Type B pancreatic cell (in vitro differentiated cells): ENCODE data around the gene CDC42BPA. TPM values are rescaled to one million over a fixed set of nuclear protein-coding genes. Genes with fewer than 3 reads are reported as not detected.

Source experiments
- DNase-seq: peaks from one replicate; pipeline ENCODE4 v3.0.0; 2021; ENCODE audit warnings: mixed read lengths; ENCODE audit not compliant: unreplicated experiment; ENCODE audit errors: extremely low spot score
- H3K27ac Mint-ChIP-seq: 2 replicates; pipeline ENCODE4 v1.8.0; 2021; ENCODE audit warnings: mild to moderate bottlenecking, mixed read lengths
- H3K27me3 Mint-ChIP-seq: 2 replicates; pipeline ENCODE4 v1.8.0; 2021; ENCODE audit warnings: mixed read lengths
- H3K36me3 Mint-ChIP-seq: 2 replicates; pipeline ENCODE4 v1.8.0; 2021; ENCODE audit warnings: mixed read lengths
- H3K4me1 Mint-ChIP-seq: one replicate; pipeline ENCODE4 v1.8.0; 2021; ENCODE audit warnings: mixed read lengths; ENCODE audit not compliant: unreplicated experiment
- H3K4me3 Mint-ChIP-seq: 2 replicates; pipeline ENCODE4 v1.8.0; 2021; ENCODE audit warnings: mild to moderate bottlenecking, mixed read lengths
- H3K9me3 Mint-ChIP-seq: 2 replicates; pipeline ENCODE4 v1.8.0; 2021; ENCODE audit warnings: mixed read lengths
- CTCF ChIP-seq: fragments of 200-600 bp; sonication (generic); conservative IDR thresholded peaks from 2 replicates; pipeline ENCODE4 v1.5.0; 2021; ENCODE audit warnings: antibody characterized with exemption, mild to moderate bottlenecking
- total RNA-seq: library from RNA; stranded (reverse); gene quantifications from 2 replicates; pipeline ENCODE4 v1.2.1, GENCODE V29; 2021; ENCODE audit warnings: low replicate concordance

CDC42BPA gene
- total RNA-seq, 1 donor from 2014 or later = 33.8 TPM

GRCh38 chr1:226945106-226945857 is 373.0 kb downstream of the CDC42BPA start:
- Mint-ChIP-seq H3K4me1 (peaks cover 53% of the 10 kb centered on the region), H3K36me3 (no peaks in the 10 kb centered on the region), H3K9me3 (no peaks in the 10 kb centered on the region), H3K27ac (peak overlapping the region; percentile 73), H3K4me3 (peak overlapping the region; percentile 52), H3K27me3 (no peaks in the 10 kb centered on the region)
- no peak for TF ChIP-seq CTCF
- DNase-seq = no peak

- peak overlapping the region; percentile 37 for H3K27ac Mint-ChIP-seq
- TF ChIP-seq CTCF = no peak
- peaks cover 53% of the 10 kb centered on the region for H3K4me1 Mint-ChIP-seq
- no peaks in the 10 kb centered on the region for H3K27me3 Mint-ChIP-seq
- peak; percentile 40 for DNase-seq
- no peaks in the 10 kb centered on the region for H3K36me3 Mint-ChIP-seq
- H3K4me3 Mint-ChIP-seq = no peak overlapping the region
- no peaks in the 10 kb centered on the region for H3K9me3 Mint-ChIP-seq
These were observed 374.4 kb downstream of the CDC42BPA start for GRCh38 chr1:226943927-226944326.

- no peak overlapping the region for H3K4me3 Mint-ChIP-seq
- TF ChIP-seq CTCF = no peak
- H3K27ac Mint-ChIP-seq = no peak overlapping the region
- peaks cover 58% of the 10 kb centered on the region for H3K4me1 Mint-ChIP-seq
- H3K27me3 Mint-ChIP-seq = no peaks in the 10 kb centered on the region
- no peaks in the 10 kb centered on the region for H3K9me3 Mint-ChIP-seq
- H3K36me3 Mint-ChIP-seq = no peaks in the 10 kb centered on the region
- DNase-seq = peak; percentile 34
These were observed 375.1 kb downstream of the CDC42BPA start for GRCh38 chr1:226943156-226943555.

GRCh38 chr1:226942392-226942791 is 375.9 kb downstream of the CDC42BPA start:
- DNase-seq = peak; percentile 24
- Mint-ChIP-seq H3K27ac (peak overlapping the region; percentile 10), H3K36me3 (no peaks in the 10 kb centered on the region), H3K9me3 (no peaks in the 10 kb centered on the region), H3K4me3 (peak overlapping the region; percentile 62), H3K4me1 (peaks cover 58% of the 10 kb centered on the region), H3K27me3 (no peaks in the 10 kb centered on the region)
- TF ChIP-seq CTCF = no peak

GRCh38 chr1:226940806-226941067 is 377.6 kb downstream of the CDC42BPA start:
- DNase-seq = no peak
- Mint-ChIP-seq H3K9me3 (no peaks in the 10 kb centered on the region), H3K4me1 (peaks cover 48% of the 10 kb centered on the region), H3K27ac (no peak overlapping the region), H3K4me3 (peak overlapping the region; percentile 92), H3K27me3 (no peaks in the 10 kb centered on the region), H3K36me3 (no peaks in the 10 kb centered on the region)
- no peak for TF ChIP-seq CTCF
